Sigmoid colon (tissue), 3 donors: ENCODE data around the gene NCBP3.

ENCODE experiments used
- CTCF ChIP-seq, 4 experiments: fragments of 450-650 bp in 3 of 4; fragments of 200-600 bp in 1 of 4; IDR thresholded peaks; one replicate each; pipeline ENCODE4 v1.5.1; 2016 to 2019; ENCODE audit warnings: antibody characterized with exemption in 4 of 4, mild to moderate bottlenecking in 3 of 4, moderate library complexity in 2 of 4
- POLR2A ChIP-seq, 2 donors: fragments of 450-650 bp; IDR thresholded peaks; one replicate each; pipeline ENCODE4 v1.6.1; 2016; ENCODE audit warnings: antibody characterized with exemption in 2 of 2, mild to moderate bottlenecking in 2 of 2, moderate library complexity in 2 of 2

- TF ChIP-seq CTCF (IDR thresholded peaks at IDR 0.05) (no peak), POLR2A (IDR thresholded peaks at IDR 0.05) (no peak)
These were observed 33.8 kb upstream of the NCBP3 start for GRCh38 chr17:3879591-3880417.
